SH-SY5Y (cell line): ENCODE measurements around the gene DDX51.

Experiments
- GATA2 ChIP-seq: IDR thresholded peaks from 2 replicates; pipeline ENCODE4 v1.6.1; 2011; ENCODE audit warnings: mild to moderate bottlenecking, low read depth, low read length
- GATA3 ChIP-seq: IDR thresholded peaks from 2 replicates; pipeline ENCODE4 v1.6.1; 2011; ENCODE audit warnings: low read depth, mild to moderate bottlenecking, low read length, moderate library complexity

DNA sequence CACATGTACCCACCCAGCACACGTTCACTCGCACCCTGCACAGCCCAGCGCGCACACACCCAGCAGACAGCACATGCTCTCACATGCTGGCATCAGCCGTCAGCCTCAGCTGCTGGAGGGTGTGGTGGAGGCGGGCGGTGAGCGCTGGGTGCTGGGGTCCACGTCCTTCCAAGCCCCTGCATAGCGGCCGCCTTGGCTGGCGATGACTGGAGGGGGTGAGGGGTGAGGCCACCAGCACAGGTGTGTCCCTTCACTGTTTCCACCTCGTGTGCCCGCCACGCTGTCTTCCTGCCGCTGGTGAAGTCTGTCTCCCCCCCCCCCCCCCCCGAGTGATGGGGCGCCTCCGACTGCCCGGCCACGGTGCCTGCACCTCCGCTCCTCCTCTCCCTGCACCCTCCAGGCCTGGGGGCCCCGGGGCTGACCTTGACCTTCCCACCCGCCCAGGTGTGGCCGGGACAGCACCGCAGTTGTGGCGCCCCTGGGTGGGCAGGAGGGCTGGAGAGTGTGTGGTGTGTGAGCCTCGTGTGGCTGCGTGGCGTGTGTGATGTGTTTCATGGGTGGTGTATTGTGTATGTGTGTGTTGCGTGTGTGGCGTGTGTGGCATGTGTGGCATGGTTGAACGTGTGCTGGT, 37.6 kb upstream of the DDX51 start:
- TF ChIP-seq GATA3 (no peak), GATA2 (no peak)
